ENCODE measurements around the gene SLCO4A1.

SLCO4A1 gene

DNA sequence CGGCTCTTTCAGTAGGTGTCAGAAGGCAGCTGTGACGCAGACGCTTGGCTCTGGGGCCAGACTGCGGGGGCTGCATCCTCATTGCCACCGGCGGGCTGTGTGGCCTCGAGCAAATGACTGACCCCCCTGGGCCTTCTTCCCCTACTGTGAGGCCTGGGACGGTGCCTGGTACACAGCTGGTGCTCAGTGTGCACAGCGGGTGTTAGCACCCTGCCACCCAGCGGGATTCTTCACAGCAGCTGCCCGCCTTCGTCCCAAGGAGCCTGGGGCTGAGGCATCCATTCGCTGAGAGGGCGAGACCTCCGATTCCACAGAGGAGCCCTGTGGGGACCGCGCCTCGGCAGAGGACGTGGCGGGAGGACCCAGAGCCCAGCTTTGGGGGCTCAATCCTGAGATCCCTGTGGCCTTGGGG lies 10.6 kb downstream of the SLCO4A1 start:
- Histone ChIP-seq H3K9me3 (ENCODE audit: control insufficient read depth, low read length) (no peaks in the 10 kb centered on the region), H3K4me3 (ENCODE audit: low read depth, low read length) (peak overlapping the region; percentile 39), H3K27me3 (ENCODE audit: control insufficient read depth, insufficient read depth, low read length) (no peaks in the 10 kb centered on the region), H3K9ac (no peak overlapping the region), H3K27ac (peak overlapping the region; percentile 88), H2AFZ (peak overlapping the region; percentile 44), H3K4me2 (ENCODE audit: low read length) (peak overlapping the region; percentile 65), H3K4me1 (peaks cover 18% of the 10 kb centered on the region), H3K36me3 (ENCODE audit: control insufficient read depth, insufficient read depth, low read length) (no peaks in the 10 kb centered on the region), H3K79me2 (peaks cover 26% of the 10 kb centered on the region)
- TF ChIP-seq, protein P1, sequence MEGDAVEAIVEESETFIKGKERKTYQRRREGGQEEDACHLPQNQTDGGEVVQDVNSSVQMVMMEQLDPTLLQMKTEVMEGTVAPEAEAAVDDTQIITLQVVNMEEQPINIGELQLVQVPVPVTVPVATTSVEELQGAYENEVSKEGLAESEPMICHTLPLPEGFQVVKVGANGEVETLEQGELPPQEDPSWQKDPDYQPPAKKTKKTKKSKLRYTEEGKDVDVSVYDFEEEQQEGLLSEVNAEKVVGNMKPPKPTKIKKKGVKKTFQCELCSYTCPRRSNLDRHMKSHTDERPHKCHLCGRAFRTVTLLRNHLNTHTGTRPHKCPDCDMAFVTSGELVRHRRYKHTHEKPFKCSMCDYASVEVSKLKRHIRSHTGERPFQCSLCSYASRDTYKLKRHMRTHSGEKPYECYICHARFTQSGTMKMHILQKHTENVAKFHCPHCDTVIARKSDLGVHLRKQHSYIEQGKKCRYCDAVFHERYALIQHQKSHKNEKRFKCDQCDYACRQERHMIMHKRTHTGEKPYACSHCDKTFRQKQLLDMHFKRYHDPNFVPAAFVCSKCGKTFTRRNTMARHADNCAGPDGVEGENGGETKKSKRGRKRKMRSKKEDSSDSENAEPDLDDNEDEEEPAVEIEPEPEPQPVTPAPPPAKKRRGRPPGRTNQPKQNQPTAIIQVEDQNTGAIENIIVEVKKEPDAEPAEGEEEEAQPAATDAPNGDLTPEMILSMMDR (IDR thresholded peaks at IDR 0.05) = no peak

DNA sequence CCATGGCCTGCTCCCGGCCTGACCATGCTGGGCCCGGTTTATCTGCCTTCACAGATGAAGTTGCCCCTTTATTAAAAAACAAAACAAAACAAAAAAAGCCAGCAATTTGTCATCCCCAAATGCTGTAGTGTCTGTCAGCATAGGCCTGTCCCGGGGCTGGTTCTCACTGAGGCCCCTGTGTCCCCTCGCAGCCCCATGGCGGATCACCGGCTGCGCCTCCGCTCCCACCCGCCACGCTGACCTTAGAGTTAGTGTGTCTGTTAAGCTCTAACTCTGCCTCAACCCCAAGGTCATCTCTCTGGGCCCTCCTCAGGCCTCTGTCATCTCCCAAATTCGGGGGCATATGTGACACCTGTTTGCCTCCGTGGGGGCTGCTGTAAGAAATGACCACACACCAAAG lies 11.1 kb downstream of the SLCO4A1 start:
- peaks cover 18% of the 10 kb centered on the region for H3K4me1 ChIP-seq
- no peak overlapping the region for H3K4me3 ChIP-seq (ENCODE audit: low read depth, low read length)
- TF ChIP-seq, protein P1 (IDR thresholded peaks at IDR 0.05) = no peak
- H3K27me3 ChIP-seq (ENCODE audit: control insufficient read depth, insufficient read depth, low read length) = no peaks in the 10 kb centered on the region
- H2AFZ ChIP-seq = no peak overlapping the region
- no peak overlapping the region for H3K4me2 ChIP-seq (ENCODE audit: low read length)
- H3K9me3 ChIP-seq (ENCODE audit: control insufficient read depth, low read length) = no peaks in the 10 kb centered on the region
- H3K9ac ChIP-seq = no peak overlapping the region
- H3K27ac ChIP-seq = peak overlapping the region; percentile 88
- H3K36me3 ChIP-seq (ENCODE audit: control insufficient read depth, insufficient read depth, low read length) = no peaks in the 10 kb centered on the region
- H3K79me2 ChIP-seq = peaks cover 31% of the 10 kb centered on the region

DNA sequence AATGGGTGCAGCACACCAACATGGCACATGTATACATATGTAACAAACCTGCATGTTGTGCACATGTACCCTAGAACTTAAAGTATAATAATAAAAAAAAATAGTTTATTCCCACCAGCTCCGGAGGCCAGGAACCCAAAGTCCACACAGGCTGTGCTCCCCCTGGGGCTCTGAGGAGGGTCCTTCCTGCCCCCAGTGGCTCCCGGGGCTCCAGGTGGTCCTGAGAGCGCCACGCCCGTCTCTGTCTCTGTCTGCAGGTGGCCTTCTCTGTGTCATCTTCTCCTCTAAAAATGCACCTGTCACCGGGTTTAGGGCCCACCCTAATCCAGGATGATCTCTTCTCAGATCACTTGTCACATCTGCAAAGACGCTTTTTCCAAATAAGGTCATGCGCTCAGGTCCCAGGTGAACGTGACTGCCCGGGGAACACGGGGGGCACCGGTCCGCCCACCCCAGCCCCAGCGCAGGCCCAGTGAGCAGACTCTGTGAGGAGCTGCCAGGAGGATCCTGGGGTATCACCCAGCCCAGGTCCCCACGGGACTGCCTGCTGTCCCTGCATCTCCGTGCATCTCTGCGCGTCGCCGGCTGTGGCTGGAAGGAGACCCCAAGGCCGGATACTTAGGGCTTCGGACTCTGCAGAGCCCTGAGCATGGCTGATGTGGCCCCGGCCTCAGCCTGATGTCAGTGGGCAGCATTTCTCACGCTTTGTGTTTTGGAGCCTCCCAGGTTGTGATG lies 11.8 kb downstream of the SLCO4A1 start:
- H3K79me2 ChIP-seq = peaks cover 35% of the 10 kb centered on the region
- no peak overlapping the region for H3K27ac ChIP-seq
- H3K9ac ChIP-seq = no peak overlapping the region
- H3K4me2 ChIP-seq (ENCODE audit: low read length) = no peak overlapping the region
- no peaks in the 10 kb centered on the region for H3K9me3 ChIP-seq (ENCODE audit: control insufficient read depth, low read length)
- no peaks in the 10 kb centered on the region for H3K36me3 ChIP-seq (ENCODE audit: control insufficient read depth, insufficient read depth, low read length)
- TF ChIP-seq, protein P1 (IDR thresholded peaks at IDR 0.05) = no peak
- H3K4me1 ChIP-seq = peaks cover 18% of the 10 kb centered on the region
- no peak overlapping the region for H2AFZ ChIP-seq
- no peaks in the 10 kb centered on the region for H3K27me3 ChIP-seq (ENCODE audit: control insufficient read depth, insufficient read depth, low read length)
- H3K4me3 ChIP-seq (ENCODE audit: low read depth, low read length) = no peak overlapping the region

DNA sequence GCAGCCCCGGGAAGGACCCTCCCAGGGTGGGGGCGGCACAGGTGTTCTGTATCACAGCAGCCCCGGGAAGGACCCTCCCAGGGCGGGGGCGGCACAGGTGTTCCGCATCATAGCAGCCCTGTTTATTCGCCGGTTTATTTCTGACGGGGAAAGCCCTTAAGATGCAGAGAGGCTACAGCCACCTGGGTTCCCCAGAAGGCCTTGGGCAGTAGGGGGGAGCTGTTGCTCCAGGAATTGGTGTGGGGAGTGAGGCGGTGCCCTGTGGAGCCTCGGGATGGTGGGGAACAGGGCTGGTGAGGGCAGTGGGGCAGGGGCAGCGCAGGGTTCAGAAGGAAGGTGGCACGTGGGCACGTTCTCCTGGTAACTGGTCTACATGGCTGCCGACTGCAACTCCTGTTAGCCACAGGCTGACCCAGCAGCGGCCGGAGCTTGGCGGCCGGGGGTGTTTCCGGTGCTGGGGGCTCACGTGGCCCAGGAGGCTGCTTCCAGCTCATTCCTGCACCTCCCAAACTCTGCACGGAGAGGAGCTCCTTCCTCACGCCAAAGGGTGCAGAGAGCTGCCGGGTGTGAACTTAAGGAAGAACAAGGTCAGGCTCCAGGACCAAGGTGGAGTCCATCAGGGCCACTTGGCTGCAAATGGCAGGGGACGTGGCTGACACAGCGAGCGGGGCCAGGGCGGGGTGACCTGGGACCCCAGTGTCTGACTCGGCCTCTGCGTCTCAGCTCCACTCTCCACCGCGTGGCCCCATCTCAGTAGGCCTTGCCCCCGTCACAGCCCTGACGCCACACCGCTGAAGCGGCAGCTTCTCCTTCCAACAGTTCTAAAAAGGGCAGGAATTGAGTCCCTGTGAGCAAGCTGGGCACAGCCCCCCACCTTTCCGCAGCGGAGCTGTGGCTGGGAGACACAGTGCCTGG lies 13.2 kb downstream of the SLCO4A1 start:
- Histone ChIP-seq H3K27ac (no peak overlapping the region), H3K79me2 (peaks cover 39% of the 10 kb centered on the region), H3K4me3 (ENCODE audit: low read depth, low read length) (no peak overlapping the region), H3K9ac (no peak overlapping the region), H3K9me3 (ENCODE audit: control insufficient read depth, low read length) (no peaks in the 10 kb centered on the region), H2AFZ (no peak overlapping the region), H3K4me1 (peaks cover 18% of the 10 kb centered on the region), H3K27me3 (ENCODE audit: control insufficient read depth, insufficient read depth, low read length) (no peaks in the 10 kb centered on the region), H3K36me3 (ENCODE audit: control insufficient read depth, insufficient read depth, low read length) (no peaks in the 10 kb centered on the region), H3K4me2 (ENCODE audit: low read length) (no peak overlapping the region)
- TF ChIP-seq, protein P1 (IDR thresholded peaks at IDR 0.05) = no peak
